NCI-H1092 (cell line): ENCODE data around the gene TXNIP.
A peak's percentile ranks its signal among the peaks of the same experiment; 100 is the strongest.

Experiments
- DNase-seq: peaks from one replicate; lab custom pipeline; 2025; lab: John Stamatoyannopoulos, UW

Gene TXNIP

GRCh38 chr1:145985502-145986439, 10.6 kb downstream of the TXNIP start:
- DNase-seq, result no peak

- DNase-seq, result no peak
Measured at GRCh38 chr1:145985129-145985501, 11.3 kb downstream of the TXNIP start.

GRCh38 chr1:145983960-145984830, 12.2 kb downstream of the TXNIP start:
- DNase-seq, result no peak

GRCh38 chr1:145983206-145983675, 13.1 kb downstream of the TXNIP start:
- DNase-seq, result no peak

- no peak for DNase-seq
Measured at GRCh38 chr1:145982010-145982723, 14.2 kb downstream of the TXNIP start.

GRCh38 chr1:145980457-145980994, 15.9 kb downstream of the TXNIP start:
- DNase-seq, result no peak

- no peak for DNase-seq
Measured at GRCh38 chr1:145979746-145980456, 16.5 kb downstream of the TXNIP start.

GRCh38 chr1:145978854-145979745, 17.3 kb downstream of the TXNIP start:
- no peak for DNase-seq

GRCh38 chr1:145978471-145978853, 17.9 kb downstream of the TXNIP start:
- no peak for DNase-seq

GRCh38 chr1:145977486-145978470, 18.6 kb downstream of the TXNIP start:
- DNase-seq, result peak; percentile 66

- DNase-seq, result no peak
Measured at GRCh38 chr1:145977016-145977415, 19.4 kb downstream of the TXNIP start.

- DNase-seq, result no peak
Measured at GRCh38 chr1:145975216-145975615, 21.2 kb downstream of the TXNIP start.

GRCh38 chr1:145974721-145975120, 21.7 kb downstream of the TXNIP start:
- no peak for DNase-seq

GRCh38 chr1:145972580-145972979, 23.8 kb downstream of the TXNIP start:
- no peak for DNase-seq

- no peak for DNase-seq
Measured at GRCh38 chr1:145967288-145967687, 29.1 kb downstream of the TXNIP start.

- DNase-seq, result no peak
Measured at GRCh38 chr1:145965119-145965744, 31.1 kb downstream of the TXNIP start.

GRCh38 chr1:145964328-145965118, 31.9 kb downstream of the TXNIP start, which contains the start of the genes ANKRD34A and POLR3GL:
Gene ANKRD34A, minus strand, starts transcription at chr1:145964575. Its CDS starts 2,816 bp downstream, at chr1:145961759.
Gene POLR3GL, plus strand, starts transcription at chr1:145964690. Its CDS starts 10,176 bp downstream, at chr1:145974866.
- peak; percentile 94 for DNase-seq
